ENCODE data around the gene SCP2.

Gene SCP2

DNA sequence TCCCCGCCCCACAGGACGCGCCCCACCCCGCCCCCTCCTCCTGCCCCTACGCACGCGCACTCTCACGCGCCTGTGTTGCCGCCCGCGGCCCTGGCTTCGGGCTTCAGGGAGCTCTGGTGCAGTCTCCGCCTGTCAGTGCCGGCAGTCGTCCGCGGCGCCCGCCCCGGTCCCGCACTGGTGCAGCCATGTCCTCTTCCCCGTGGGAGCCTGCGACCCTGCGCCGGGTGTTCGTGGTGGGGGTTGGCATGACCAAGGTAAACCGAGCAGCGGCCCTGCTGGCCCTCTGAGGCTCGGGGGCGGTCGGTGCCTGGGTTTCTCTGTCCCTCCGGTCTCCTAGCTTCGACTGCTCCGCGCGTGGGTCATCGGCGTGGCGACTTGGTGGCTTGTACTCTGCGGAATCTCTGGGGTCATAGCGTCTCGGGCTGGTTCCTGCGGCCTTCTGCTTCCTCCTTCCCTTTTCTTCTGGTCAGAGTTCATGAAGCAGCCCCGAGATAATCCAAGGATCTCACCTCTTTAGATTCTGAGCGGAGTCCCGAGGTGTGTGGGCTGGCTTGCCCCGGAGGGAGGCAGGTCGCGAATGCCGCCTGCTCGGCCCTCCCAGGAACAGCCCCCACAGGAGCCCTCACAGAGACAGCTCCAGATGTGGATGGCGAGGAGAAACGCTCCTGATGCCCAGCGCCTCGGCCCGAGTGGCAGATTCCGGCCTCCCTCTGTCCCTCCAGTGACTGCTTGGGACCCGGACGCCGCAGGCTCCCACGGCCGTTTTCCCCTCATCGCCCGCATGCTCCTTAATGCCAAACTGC lies at the start of gene SCP2:
Gene SCP2 (plus strand): TSS at position 65 of the 803 bp plus-strand sequence. CDS start 121 bp downstream, at position 186.
- peak; percentile 60 to 82 (median 65) for DNase-seq (ENCODE audit: low read depth in 3 of 3)

GRCh38 chr1:52877554-52877953 lies 49.5 kb upstream of the SCP2 start:
- DNase-seq (ENCODE audit: low read depth in 3 of 3) = no peak

GRCh38 chr1:52880206-52880605 lies 46.9 kb upstream of the SCP2 start:
- DNase-seq (ENCODE audit: low read depth in 3 of 3) = no peak

DNA sequence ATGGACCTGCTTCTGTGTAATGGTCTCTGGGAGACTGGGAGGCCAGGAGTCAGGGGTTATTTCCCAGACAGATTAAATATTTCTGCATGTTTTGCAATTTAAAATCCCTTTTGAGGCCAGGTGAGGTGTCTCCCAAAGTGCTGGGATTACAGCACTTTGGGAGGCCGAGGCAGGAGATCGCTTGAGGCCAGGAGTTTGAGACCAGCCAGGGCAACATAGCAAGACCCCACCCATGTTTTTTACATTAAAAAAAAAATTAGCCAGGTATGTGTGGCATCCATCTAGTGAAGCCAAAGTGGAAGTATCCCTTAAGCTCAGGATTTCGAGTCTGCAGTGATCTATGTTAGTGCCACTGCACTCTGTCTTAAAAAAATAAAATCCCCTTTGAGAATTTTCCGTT lies 39.6 kb upstream of the SCP2 start:
- no peak for DNase-seq (ENCODE audit: low read depth in 3 of 3)

- no peak for DNase-seq (ENCODE audit: low read depth in 3 of 3)
Observed at GRCh38 chr1:52892424-52893215, 34.5 kb upstream of the SCP2 start.

- DNase-seq (ENCODE audit: low read depth in 3 of 3) = no peak
Observed at GRCh38 chr1:52899445-52899894, 27.6 kb upstream of the SCP2 start.

DNA sequence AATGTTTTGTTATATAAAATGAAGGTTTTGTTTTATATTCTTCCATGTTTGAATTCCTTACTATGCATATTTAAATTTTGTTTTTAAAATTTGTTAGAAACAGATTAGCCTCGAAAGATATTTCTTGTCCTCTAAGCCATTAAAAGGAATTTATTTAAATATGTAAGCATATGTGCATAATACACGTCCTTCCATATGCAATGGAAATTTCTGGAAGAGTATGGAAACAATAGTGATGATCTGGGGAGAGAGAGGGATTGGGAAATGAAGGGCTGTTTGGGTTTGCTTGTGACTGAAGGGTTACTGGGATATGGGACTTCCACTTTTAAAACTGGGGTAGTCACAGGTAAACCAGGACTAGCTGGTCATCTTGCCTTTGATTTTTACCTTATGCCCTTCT lies 26.7 kb upstream of the SCP2 start:
- no peak for DNase-seq (ENCODE audit: low read depth in 3 of 3)

- no peak for DNase-seq (ENCODE audit: low read depth in 3 of 3)
Observed at GRCh38 chr1:52901384-52901783, 25.7 kb upstream of the SCP2 start.

- no peak for DNase-seq (ENCODE audit: low read depth in 3 of 3)
Observed at GRCh38 chr1:52904208-52904926, 22.7 kb upstream of the SCP2 start.

DNA sequence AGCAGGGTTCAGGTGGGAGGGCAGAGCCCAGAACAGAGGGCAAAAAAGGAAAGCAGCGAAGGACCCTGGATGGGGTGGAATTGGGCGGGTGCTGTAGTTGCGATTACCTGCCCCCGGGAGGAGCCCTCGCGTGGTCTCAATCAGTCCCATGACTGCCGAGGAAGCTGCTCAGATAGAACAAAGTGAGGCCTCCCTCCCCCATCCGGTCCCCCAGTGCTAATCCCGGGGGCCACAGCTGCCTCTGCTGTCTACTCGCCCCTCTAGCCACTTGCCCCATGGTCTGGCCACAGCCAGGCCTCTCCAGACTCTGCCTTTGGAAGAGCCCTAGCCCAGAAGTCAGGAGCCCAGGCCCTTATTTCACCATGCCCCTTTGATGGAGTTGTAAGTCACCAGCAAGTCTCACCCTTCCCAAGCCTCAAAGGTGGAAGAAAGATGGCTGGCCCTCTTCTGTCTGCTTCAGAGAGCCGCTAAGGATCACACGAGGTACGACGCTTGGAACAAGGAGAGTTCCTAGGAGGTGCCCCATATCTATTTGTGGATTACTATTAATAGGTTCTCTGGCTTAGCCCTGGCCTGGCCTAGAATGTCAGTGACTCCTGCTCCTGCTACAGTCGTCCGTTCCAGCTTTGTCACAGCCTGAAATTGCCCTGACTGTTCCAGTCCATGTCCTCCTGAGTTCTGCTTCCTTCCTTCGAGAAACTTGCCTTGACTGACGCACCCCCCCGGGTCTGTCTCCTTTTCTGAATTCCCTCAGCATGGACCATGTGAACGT lies 22.0 kb upstream of the SCP2 start:
- DNase-seq (ENCODE audit: low read depth in 3 of 3) = peak in 1 of 3 donors; percentile 27

DNA sequence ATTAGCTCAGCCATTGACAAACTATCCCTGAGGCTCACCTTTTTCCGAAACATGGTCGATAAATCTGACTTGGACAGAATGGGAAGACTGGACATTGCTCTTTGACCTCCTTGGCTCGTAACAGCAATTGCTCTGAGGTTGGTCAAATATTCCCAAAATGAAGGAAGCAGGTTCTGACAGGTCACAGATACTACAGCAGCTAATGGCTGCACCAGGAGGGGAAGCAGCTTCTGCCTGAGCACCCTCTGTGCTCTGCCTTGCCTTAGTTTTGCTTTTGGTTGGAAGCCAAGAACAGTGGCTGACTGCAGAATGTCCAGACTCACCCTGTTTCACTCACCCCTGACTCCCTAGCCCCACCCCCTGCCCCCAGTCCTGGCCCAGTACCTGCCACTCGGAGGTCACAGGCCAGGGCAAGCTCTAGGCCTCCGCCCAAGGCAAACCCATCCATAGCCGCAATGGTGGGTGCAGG lies 20.9 kb upstream of the SCP2 start:
- no peak for DNase-seq (ENCODE audit: low read depth in 3 of 3)

- DNase-seq (ENCODE audit: low read depth in 3 of 3) = no peak
Observed at GRCh38 chr1:52907068-52907811, 19.8 kb upstream of the SCP2 start.

GRCh38 chr1:52907812-52908153 lies 19.3 kb upstream of the SCP2 start:
- no peak for DNase-seq (ENCODE audit: low read depth in 3 of 3)

- DNase-seq (ENCODE audit: low read depth in 3 of 3) = no peak
Observed at GRCh38 chr1:52911541-52911940, 15.5 kb upstream of the SCP2 start.

DNA sequence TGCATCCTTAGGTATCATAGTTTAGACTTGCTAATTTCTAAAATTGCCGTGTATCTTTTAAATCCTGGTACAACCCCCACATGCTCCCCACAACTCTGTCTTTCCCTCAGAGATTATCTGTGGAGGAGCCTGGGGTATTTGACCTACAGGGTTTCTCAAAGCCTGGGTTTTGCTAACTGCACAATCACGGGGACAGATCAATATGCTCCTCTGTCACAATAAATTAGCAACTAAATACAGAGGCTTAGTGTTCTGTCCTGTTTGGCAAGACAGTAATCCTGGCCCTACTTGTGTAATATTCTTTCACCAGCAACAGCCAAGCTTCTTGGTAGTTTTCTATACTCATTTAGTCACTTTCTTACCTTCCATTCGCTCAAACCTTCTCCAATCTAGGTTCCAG lies 14.1 kb upstream of the SCP2 start:
- DNase-seq (ENCODE audit: low read depth in 3 of 3) = no peak

DNA sequence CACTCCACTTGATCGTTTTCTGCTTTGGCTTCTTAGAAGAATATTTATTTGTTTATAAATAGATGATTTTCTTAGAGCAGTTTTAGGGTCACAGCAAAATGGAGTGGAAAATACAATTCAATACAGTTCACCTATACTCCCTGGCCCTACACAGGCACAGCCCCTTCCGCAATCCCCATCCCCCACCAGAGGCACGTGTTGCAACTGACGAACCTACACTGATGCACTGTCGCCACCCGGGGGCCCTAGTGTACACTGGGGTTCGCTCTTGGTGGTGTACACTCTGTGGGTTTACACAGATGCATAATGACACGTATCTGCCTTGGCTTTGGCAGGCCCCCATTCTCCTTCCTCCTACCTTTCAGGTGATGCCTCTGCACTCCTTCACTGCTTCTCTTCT lies 13.5 kb upstream of the SCP2 start:
- DNase-seq (ENCODE audit: low read depth in 3 of 3) = no peak

GRCh38 chr1:52914463-52914862 lies 12.6 kb upstream of the SCP2 start:
- DNase-seq (ENCODE audit: low read depth in 3 of 3) = no peak

- no peak for DNase-seq (ENCODE audit: low read depth in 3 of 3)
Observed at GRCh38 chr1:52915211-52915854, 11.7 kb upstream of the SCP2 start.

DNA sequence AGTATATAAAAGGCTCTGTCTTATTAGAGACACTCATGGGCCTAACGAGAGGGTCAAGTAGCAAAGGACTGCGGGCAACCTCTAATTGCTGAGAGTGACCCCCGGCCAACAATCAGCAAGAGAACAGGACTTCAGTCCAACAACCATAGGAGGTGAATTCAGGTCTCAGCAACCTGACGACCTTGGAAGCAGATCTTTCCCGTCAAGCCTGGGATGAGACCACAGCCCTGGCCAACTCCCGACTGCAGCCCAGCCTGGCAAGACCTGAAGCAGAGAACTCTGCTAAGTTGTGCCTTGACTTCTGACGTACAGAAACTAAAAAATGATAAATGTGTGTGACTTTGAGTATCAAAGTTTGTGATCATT lies 11.2 kb upstream of the SCP2 start:
- DNase-seq (ENCODE audit: low read depth in 3 of 3) = no peak

DNA sequence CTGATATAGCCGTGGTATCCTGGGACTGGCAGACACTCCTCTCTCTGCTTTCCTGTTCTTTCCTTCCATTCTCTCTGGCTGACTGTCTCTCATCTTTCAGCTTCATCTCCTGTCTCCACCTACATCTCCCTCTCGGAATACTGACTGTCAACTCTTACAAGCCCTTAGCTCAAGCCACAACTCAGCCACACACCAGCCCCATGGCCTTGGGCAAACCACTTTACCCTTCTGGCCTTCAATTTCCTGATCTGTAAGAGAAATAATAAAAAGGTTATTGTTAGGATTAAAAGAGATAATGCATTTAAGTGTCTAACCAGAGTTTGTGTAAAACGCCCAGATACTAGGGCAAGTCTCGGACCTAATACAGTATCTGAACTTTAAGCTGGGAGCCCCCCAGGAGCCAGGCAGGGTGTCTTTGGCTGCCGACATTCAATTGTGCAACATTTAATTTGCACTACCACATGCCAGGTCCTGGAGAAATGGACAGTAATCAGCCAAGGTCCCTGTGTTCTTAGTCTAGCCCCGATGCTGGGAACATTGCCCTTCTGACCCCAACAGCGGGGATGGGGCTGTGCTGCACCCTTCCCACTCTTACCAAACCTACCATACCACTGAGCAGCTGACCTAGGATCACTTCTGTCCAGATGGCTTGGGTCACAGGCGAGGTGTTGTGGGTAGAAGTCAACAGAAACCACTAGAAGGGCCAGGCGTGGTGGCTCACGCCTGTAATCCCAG lies 10.7 kb upstream of the SCP2 start:
- DNase-seq (ENCODE audit: low read depth in 3 of 3) = no peak
